Astrocyte (in vitro differentiated cells and primary cell): ENCODE results near the gene UBTD1. TPM values are rescaled to one million over a fixed set of nuclear protein-coding genes. Genes with fewer than 3 reads are reported as not detected.

ENCODE experiments used
- DNase-seq: peaks from one replicate; pipeline ENCODE4 v3.0.0-alpha.2; 2010; ENCODE audit warnings: low read depth
- FAIRE-seq: peaks from 2 replicates; lab custom pipeline; 2011; peaks lifted over from hg19 to GRCh38; lab: Jason Lieb, UNC
- H2AFZ ChIP-seq: 2 replicates; pipeline ENCODE4 v1.6.0; 2012; ENCODE audit warnings: low read depth, low read length, inconsistent platforms
- H3K27ac ChIP-seq: 2 replicates; pipeline ENCODE4 v1.5.1; 2011; ENCODE audit warnings: low read depth, low read length, inconsistent platforms
- H3K27me3 ChIP-seq: 2 replicates; pipeline ENCODE4 v1.6.0; 2011; ENCODE audit warnings: low read length, inconsistent platforms; ENCODE audit not compliant: insufficient read depth
- H3K36me3 ChIP-seq: 2 replicates; pipeline ENCODE4 v1.5.1; 2011; ENCODE audit warnings: low read length, inconsistent platforms; ENCODE audit not compliant: insufficient read depth
- H3K4me1 ChIP-seq: 2 replicates; pipeline ENCODE4 v1.5.1; 2011; ENCODE audit warnings: low read length, inconsistent platforms; ENCODE audit not compliant: insufficient read depth
- H3K4me2 ChIP-seq: 2 replicates; pipeline ENCODE4 v1.6.0; 2012; ENCODE audit warnings: low read length, inconsistent platforms
- H3K4me3 ChIP-seq: 2 replicates; pipeline ENCODE4 v1.5.1; 2011; ENCODE audit warnings: low read depth, mild to moderate bottlenecking, low read length, inconsistent platforms; ENCODE audit not compliant: insufficient read depth
- H3K79me2 ChIP-seq: 2 replicates; pipeline ENCODE4 v1.6.0; 2012; ENCODE audit warnings: mild to moderate bottlenecking, low read length, inconsistent platforms; ENCODE audit not compliant: insufficient read depth
- H3K9ac ChIP-seq: 2 replicates; pipeline ENCODE4 v1.6.0; 2012; ENCODE audit warnings: mild to moderate bottlenecking, low read length, inconsistent platforms
- H3K9me3 ChIP-seq: 2 replicates; pipeline ENCODE4 v1.5.1; 2012; ENCODE audit warnings: low read depth, mild to moderate bottlenecking, low read length, inconsistent platforms; ENCODE audit not compliant: insufficient read depth
- H4K20me1 ChIP-seq: 2 replicates; pipeline ENCODE4 v1.6.0; 2012; ENCODE audit warnings: low read length, inconsistent platforms; ENCODE audit not compliant: insufficient read depth
- H3K27ac Mint-ChIP-seq: one replicate; pipeline ENCODE4 v1.8.0; 2021; ENCODE audit warnings: mild to moderate bottlenecking, mixed read lengths; ENCODE audit not compliant: unreplicated experiment
- H3K27me3 Mint-ChIP-seq: one replicate; pipeline ENCODE4 v1.8.0; 2021; ENCODE audit warnings: low read depth, mixed read lengths; ENCODE audit not compliant: unreplicated experiment
- H3K36me3 Mint-ChIP-seq: one replicate; pipeline ENCODE4 v1.8.0; 2021; ENCODE audit warnings: low read depth, mixed read lengths; ENCODE audit not compliant: unreplicated experiment
- H3K4me1 Mint-ChIP-seq: one replicate; pipeline ENCODE4 v1.8.0; 2021; ENCODE audit warnings: low read depth, mixed read lengths; ENCODE audit not compliant: unreplicated experiment
- H3K4me3 Mint-ChIP-seq: one replicate; pipeline ENCODE4 v1.8.0; 2021; ENCODE audit warnings: mild to moderate bottlenecking, moderate library complexity, mixed read lengths; ENCODE audit not compliant: unreplicated experiment
- H3K9me3 Mint-ChIP-seq: one replicate; pipeline ENCODE4 v1.8.0; 2021; ENCODE audit warnings: mild to moderate bottlenecking, mixed read lengths; ENCODE audit not compliant: unreplicated experiment
- EZH2 ChIP-seq: IDR thresholded peaks from 2 replicates; pipeline ENCODE4 v1.6.1; 2012; ENCODE audit warnings: mild to moderate bottlenecking, low read length, inconsistent platforms; ENCODE audit not compliant: insufficient read depth
- total RNA-seq: library from RNA; stranded (reverse); gene quantifications from 2 replicates; pipeline ENCODE4 v1.2.1, GENCODE V29; 2021
- TF ChIP-seq, protein P1 (sequence below): IDR thresholded peaks from 2 replicates; pipeline ENCODE4 v1.5.1; 2011; ENCODE audit warnings: low read depth, mild to moderate bottlenecking, inconsistent platforms, low read length, moderate library complexity; ENCODE audit not compliant: insufficient read depth

The UBTD1 gene
- total RNA-seq, 1 donor from 2014 or later = 73.1 TPM

DNA sequence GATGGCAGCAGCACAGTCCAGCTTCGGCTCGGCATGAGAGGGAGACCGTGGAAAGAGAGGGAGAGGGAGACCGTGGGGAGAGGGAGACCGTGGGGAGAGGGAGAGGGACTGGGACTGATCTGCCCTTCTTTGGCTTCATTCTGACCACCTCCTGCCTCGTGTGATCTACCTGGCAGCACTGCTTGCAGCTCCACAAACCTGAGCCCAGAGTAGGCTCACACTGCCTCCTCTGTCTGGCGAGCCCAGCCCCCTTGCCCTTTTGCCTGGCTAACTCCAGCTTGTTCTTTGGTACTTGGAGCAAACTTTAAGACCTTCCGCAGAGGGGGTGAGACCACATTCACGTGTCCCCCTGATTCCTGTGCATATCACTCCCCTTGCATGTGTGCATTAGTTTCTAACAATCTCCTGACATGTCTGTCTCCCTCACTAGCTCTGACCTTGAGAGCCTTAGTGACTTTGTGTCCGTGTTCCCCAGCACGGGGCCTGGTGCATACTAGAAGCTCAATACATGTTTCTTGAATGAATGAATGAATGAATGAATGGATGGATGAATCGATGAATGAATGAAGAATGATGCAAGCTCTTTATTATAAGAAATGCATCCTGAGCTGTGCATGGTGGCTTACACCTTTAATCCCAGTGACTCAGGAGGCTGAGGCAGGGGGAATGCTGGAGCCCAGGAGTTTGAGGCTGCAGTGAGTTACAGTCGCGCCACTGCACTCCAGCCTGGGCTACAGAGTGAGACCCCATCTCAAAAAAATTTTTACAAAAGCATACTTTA, 31.2 kb downstream of the UBTD1 start:
- peaks cover 32% of the 10 kb centered on the region for H3K79me2 ChIP-seq
- H3K27me3 Mint-ChIP-seq = no peaks in the 10 kb centered on the region
- FAIRE-seq = no peak

DNA sequence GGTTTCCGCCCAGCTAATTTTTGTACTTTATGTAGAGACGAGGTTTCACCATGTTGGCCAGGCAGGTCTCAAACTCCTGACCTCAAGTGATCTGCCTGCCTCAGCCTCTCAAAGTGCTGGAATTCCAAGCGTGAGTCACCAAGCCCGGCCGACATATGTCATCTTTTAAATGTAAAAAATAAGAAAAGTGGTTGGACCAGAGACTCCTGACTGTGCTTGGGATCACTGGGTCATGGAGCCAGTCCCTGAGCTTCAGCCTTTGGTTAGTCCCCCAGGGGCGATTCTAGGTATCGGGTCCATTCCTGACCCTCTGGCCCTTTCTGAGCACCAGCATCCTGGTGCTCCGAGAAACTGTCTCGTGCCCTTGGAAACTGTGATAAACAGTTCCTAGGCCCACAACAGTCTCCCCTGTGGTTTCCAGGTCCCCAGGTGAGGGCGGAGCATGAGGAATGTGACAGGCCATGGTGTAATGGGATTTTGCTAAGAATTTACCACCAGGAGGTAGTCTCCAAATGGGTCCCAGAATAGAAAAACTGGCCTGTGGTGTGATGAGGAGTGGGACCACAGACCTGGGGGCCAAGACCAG, 32.8 kb downstream of the UBTD1 start:
- H3K4me2 ChIP-seq = no peak overlapping the region
- DNase-seq = peak; percentile 40

More for the DNA sequence above, 31.2 kb downstream of the UBTD1 start:
- Histone ChIP-seq H3K27ac (no peak overlapping the region), H3K9ac (no peak overlapping the region), H3K9me3 (no peaks in the 10 kb centered on the region), H3K36me3 (no peaks in the 10 kb centered on the region), H3K4me1 (peaks cover 20% of the 10 kb centered on the region), H3K27me3 (no peaks in the 10 kb centered on the region), H3K4me3 (no peak overlapping the region), H2AFZ (no peak overlapping the region), H4K20me1 (peaks cover 30% of the 10 kb centered on the region), H3K4me2 (no peak overlapping the region)
- no peak for TF ChIP-seq EZH2
- TF ChIP-seq, protein P1, sequence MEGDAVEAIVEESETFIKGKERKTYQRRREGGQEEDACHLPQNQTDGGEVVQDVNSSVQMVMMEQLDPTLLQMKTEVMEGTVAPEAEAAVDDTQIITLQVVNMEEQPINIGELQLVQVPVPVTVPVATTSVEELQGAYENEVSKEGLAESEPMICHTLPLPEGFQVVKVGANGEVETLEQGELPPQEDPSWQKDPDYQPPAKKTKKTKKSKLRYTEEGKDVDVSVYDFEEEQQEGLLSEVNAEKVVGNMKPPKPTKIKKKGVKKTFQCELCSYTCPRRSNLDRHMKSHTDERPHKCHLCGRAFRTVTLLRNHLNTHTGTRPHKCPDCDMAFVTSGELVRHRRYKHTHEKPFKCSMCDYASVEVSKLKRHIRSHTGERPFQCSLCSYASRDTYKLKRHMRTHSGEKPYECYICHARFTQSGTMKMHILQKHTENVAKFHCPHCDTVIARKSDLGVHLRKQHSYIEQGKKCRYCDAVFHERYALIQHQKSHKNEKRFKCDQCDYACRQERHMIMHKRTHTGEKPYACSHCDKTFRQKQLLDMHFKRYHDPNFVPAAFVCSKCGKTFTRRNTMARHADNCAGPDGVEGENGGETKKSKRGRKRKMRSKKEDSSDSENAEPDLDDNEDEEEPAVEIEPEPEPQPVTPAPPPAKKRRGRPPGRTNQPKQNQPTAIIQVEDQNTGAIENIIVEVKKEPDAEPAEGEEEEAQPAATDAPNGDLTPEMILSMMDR = no peak
- Mint-ChIP-seq H3K4me3 (no peak overlapping the region), H3K27ac (no peak overlapping the region), H3K36me3 (peaks cover 8% of the 10 kb centered on the region), H3K4me1 (peaks cover 35% of the 10 kb centered on the region), H3K9me3 (peaks cover 3% of the 10 kb centered on the region)
- DNase-seq = no peak

More for the DNA sequence above, 32.8 kb downstream of the UBTD1 start:
- H3K27me3 ChIP-seq = no peaks in the 10 kb centered on the region
- H3K27ac ChIP-seq = peak overlapping the region; percentile 7
- peaks cover 20% of the 10 kb centered on the region for H3K4me1 ChIP-seq
- no peaks in the 10 kb centered on the region for H3K9me3 ChIP-seq
- Mint-ChIP-seq H3K27ac (peak overlapping the region; percentile 81), H3K36me3 (peaks cover 4% of the 10 kb centered on the region), H3K27me3 (no peaks in the 10 kb centered on the region), H3K9me3 (peaks cover 3% of the 10 kb centered on the region), H3K4me1 (peaks cover 28% of the 10 kb centered on the region), H3K4me3 (no peak overlapping the region)
- FAIRE-seq = no peak
- peaks cover 25% of the 10 kb centered on the region for H3K79me2 ChIP-seq
- no peaks in the 10 kb centered on the region for H3K36me3 ChIP-seq
- no peak overlapping the region for H3K9ac ChIP-seq
- H2AFZ ChIP-seq = no peak overlapping the region
- H4K20me1 ChIP-seq = peaks cover 14% of the 10 kb centered on the region
- no peak overlapping the region for H3K4me3 ChIP-seq
- TF ChIP-seq, protein P1 = no peak
- TF ChIP-seq EZH2 = no peak
